GM21447 (cell line): ENCODE measurements around the gene SIX3.

ENCODE experiments used
- ATAC-seq: cut with Tn5 transposase; IDR thresholded peaks from one replicate; pipeline ENCODE4 v1.9.1; 2021; ENCODE audit not compliant: unreplicated experiment

Gene SIX3

DNA sequence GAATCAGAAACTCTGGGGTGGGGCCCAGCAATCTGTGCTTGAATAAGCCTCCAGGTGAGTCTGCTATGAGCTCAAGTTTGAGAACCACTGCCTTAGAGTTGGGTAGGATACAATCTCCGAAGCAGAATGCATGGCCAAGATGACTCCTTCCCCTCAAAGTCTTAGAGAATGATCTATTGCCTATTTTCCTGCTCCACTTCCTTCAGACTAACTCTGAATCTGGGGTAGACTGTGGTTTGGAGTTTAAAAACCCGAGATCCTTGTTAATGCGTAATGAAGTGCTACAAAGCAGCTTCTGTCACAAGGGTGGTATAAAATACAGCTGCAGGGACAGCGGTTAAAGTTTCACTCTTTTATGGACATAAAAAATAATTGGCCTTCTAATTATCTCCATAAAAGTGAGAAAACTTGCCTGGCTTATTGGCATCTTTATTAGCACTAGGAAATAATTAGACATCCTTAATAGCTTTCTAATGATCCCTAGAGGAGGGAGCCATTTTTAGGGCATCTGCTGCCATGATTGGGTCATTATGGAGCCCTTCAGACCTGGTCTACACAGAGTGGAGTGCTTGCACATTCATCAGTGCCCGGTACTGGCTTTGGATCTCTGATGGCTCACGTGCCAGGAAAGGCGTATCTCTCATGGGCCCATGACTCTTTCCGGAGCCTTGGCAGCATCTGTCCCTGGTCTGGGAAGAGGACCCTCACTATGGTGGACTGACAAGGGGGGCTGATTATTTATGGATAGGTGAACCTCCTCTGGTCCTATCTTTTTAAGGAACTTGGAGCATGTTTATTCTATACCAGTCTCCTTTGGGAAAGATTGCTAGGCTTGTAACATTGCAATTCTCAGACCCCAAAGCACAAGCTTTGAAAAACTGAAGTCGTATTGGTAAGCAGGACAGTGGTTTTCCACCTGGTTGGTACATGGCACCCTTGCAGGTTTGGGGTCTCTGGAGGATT, 39.5 kb downstream of the SIX3 start:
- no peak for ATAC-seq

DNA sequence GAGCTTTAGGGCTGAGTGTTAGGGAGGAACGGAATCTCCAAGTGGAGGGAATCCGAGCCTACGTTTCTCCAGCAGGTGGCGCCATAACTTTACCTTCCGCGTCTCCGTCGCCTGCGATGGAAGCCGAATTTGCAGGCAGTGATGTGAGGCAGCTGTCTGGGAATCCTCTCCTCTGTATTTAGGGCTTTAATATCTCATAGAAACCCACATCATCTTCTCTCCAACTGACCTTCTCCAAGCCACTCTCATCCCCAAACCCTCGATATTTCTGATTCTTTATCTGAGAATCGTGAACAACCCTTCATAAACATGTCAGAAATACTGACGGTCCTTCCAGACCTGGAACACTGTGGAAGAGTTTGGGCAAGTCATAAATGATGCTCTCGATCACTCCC, 40.2 kb downstream of the SIX3 start:
- no peak for ATAC-seq

DNA sequence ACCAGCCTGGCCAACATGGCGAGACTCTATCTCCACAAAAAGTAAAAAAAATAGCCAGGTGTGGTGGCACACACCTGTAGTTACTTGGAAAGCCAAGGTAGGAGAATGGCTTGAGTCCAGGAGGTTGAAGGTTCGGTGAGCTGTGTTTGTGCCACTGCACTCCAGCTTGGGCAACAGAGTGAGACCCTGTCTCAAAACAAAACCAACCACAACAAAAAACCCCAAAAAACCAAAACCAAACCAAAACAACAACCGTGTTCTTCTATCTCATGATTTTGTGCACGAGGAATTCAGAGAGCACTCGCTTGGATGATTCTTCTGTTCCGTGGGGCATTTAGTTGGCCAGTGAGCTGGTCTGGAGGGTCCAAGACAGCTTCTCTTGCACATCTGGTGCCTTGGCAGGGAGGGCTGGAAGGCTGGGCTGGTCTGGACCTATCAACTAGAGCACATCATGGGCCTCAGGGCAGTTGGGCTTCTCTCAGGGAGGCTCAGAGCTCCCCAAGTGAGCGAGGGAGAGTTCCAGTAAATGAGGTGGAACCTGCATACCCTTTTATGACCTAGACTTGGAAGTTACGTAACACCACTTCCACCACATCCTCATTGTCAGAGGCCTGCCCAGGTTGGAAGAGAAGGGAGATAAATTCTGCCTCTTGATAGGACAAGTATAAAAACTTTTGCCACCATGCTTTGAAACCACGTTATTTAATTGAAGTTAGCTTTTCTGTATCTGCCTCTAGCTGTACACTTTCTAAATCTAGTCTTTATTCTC, 42.5 kb downstream of the SIX3 start:
- ATAC-seq: no peak

DNA sequence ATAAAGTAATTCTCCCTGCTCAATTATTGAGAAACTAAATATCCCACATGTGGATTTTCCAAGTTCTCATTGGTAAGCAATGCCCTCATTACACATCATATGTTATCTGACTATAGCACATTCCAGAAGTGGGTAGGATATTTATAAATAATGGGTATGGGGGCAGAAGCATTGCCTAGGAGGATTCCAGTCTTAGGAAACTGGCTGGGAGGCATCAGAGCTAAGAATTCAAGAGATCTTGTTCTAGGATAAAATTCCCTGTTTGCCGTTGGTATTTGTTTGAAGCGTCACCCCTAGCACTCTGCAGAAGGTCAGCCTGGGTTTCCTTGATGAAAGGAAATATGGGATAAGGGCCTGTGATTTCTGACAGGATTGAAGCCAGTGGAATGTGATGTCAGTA, 47.7 kb downstream of the SIX3 start:
- no peak for ATAC-seq

DNA sequence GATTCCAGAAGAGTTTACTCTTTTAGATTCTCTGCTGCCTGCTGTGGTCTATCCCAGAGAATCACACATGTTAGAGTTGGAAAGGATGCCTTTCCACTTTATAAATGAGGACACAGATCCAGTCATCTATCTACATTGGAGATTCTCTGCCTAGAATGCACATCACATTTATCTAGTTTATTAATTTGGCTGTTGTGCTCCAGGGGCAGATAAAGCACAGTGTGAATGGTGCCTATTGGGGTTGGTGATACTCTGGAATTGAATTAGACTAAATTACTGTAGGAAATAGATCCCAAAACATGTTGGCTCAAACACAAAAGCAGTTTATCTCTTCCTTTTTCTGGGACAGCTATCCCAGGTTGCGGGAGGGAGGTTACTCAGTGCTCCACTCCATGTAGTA, 52.9 kb downstream of the SIX3 start:
- ATAC-seq: no peak
